Activated gamma-delta T cell (primary cell): Measurements from ENCODE around the gene UBE2C.

Experiments used
- DNase-seq: peaks from one replicate; lab custom pipeline; 2025; lab: John Stamatoyannopoulos, UW

The UBE2C gene

DNA sequence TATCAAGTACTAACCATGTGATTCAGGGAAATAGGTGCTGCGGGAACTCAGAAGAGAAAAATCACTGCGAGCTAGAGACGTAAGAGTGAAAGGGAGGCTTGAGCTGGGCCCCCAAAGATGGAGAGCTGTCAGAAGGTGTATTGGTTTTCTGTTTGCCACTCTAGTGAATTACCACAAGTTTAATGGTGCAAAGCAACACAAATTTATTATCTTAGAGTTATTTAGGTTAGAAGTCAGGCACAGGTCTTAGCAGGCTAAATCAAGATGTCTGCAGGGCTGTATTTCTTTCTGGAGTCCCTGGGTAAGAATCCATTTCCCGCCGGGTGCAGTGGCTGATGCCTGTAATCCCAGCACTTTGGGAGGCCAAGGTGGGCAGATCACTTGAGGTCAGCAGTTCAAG, 47.5 kb downstream of the UBE2C start:
- no peak for DNase-seq

GRCh38 chr20:45860560-45861220, 48.2 kb downstream of the UBE2C start:
- DNase-seq, result no peak

DNA sequence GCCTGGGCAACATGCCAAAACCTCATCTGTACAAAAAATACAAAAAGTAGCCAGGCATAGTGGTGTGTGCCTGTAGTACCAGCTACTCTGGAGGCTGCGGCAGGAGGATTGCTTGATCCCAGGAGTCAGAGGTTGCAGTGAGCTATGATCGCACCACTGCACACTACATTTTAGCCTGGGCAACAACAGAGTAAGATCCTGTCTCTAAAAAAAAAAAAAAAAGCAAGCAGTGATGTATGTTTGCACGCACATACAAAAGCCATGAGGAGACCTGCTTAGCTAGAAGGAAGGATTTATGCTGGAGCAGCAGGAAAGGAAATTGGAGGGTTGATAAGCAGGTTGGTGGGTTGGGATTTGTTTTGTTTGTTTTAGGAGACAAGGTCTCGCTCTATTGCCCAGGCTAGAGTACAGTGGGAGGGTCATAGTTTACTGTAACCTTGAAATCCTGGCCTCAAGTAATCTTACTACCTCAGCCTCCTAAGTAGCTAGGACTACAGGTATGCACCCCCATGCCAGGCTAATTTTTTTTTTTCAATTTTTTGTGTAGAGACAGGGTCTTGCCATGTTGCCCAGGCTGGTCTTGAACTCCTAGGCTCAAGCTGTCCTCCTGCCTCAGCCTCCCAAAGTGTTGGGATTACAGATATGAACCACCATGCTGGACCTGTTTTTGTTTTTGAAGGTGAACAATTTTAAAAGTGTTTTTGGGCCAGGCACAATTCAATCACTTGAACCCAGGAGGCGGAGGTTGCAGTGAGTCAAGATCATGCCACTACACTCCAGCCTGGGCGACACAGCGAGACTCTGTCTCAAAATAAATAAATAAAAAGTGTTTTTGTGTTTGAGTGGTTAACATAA, 49.0 kb downstream of the UBE2C start:
- DNase-seq, result no peak

DNA sequence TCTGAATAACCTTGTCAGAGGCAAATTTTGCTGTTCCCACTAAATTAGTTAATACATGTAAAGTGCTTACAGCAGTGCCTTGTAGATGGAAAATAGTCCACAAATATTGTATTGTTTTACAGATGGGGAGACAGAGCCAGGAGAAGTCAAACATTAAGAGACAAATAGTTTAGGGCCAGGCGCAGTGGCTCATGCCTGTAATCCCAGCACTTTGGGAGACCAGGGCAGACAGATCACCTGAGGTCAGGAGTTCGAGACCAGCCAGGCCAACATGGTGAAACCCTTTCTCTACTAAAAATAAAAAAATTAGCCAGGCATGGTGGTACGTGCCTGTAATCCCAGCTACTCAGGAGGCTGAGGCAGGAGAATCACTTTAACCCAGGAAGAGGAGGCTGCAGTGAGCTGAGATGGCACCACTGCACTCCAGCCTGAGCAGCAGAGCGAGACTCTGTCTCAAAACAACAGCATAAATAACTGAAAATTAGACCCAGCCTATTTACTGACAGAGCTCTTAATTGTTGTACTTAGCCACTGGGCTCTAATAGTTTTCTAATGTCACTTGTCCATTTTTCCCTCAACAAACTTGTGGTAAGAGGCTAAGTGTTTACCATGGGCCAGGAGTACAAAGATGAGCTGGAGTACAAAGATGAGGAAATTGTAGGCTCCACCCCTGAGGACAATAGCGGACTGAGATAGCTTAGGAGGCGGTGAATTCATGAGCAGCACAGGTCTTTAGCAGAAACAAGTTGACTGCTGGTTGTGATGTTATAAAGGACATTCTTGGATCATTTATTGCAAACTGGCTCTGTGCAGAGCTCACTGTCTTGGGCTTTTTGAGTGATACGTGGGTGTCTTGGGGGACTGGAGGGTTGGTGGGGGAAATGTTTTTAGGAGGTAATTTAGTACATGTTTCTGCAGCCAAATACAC, 51.4 kb downstream of the UBE2C start:
- DNase-seq, result no peak

DNA sequence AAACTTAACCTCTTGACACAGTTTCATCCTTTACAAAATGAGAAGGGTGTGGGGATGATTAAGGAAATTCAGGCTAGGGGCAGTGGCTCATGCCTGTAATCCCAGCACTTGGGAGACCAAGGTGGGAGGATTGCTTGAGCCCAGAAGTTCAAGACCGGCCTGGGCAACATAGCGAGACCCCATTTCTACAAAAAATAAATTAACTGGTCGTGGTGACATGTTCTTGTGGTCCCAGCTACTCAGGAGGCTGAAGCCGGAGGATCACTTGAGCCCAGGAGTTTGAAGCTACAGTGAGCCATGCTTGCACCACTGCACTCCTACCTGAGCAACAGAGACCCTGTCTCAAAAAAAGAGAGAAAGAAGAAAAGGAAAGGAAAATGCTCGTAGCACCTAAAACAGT, 54.0 kb downstream of the UBE2C start:
- DNase-seq, result no peak
